GM18951 (cell line): ENCODE results near the gene TNFSF15.

ENCODE experiments used
- POLR2A ChIP-seq: IDR thresholded peaks from 4 replicates; pipeline ENCODE4 v1.6.1; 2011; ENCODE audit warnings: mild to moderate bottlenecking; ENCODE audit not compliant: insufficient read length, insufficient read depth; ENCODE audit errors: extremely low read depth
- in situ Hi-C: fragments of 300-500 bp; cut with MboI; formaldehyde crosslinking; loops from one replicate; pipeline ENCODE4 v1.12.0; 2022; ENCODE audit warnings: low sequenced_read_pairs, mixed read lengths, inconsistent platforms; ENCODE audit not compliant: unreplicated experiment

Gene TNFSF15

DNA sequence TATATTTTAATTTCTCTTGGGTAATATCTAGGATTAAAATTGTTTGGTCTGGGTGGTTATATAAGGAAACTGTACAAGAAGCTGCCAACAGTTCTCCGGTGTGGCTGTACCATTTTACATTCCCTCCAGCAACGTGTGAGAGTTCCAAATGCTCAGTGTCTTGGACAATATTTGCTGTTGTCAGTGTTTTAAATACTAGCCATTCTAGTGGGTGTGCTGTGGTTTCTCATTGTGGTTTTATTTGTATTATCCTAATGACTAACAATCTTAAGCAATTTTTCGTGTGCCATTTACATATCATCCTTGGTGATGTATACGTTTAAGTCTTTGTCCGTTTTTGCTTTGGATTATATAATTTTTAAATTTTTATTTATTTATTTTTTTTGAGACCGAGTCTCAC is 34.0 kb downstream of the TNFSF15 start:
- in situ Hi-C loops = loop anchor here (25.0 kb wide), 1 partner anchor 740 kb away; no protein-coding TSS in a partner anchor
- no peak for TF ChIP-seq POLR2A

DNA sequence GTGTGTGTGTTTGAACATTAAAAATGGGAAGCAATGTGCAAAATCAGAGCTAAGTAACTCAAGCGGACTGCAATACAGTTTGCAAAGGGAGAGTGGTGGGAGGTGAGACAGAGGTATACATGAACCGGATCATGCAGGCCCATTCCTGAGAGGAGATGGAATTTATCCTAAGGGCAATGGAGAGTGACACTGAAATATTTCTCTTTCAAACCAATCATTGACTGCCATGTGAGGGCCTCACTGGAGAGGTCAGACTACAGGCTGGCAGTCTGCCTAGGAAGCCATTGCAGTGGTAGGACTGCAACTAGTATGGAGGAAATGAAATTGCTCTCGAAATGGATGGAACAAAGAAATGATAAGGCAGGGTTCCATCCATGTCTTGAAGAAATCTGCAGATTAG is 34.8 kb downstream of the TNFSF15 start:
- in situ Hi-C loops = loop anchor here (25.0 kb wide), 1 partner anchor 741 kb away; no protein-coding TSS in a partner anchor
- no peak for TF ChIP-seq POLR2A

DNA sequence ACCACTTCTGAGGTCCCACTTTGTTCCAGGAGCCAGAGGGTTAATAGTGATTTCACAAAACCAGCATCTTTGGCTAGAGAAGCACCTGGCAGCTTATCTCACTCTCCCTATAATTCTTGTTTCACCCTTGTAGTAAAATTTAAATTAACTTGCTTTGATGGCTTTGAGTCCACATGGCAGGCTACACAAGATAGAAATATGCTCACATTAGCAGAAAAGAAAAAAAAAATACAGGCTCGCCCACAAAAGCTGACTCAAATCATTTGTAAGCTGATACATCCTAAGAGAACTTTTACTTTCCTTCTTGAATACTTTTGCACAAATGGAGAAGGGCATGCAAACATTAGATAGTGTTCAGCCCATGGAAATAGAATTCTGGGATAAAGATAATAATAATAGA is 36.2 kb downstream of the TNFSF15 start:
- TF ChIP-seq POLR2A = no peak
- in situ Hi-C loops = loop anchor here (25.0 kb wide), 1 partner anchor 743 kb away; no protein-coding TSS in a partner anchor

DNA sequence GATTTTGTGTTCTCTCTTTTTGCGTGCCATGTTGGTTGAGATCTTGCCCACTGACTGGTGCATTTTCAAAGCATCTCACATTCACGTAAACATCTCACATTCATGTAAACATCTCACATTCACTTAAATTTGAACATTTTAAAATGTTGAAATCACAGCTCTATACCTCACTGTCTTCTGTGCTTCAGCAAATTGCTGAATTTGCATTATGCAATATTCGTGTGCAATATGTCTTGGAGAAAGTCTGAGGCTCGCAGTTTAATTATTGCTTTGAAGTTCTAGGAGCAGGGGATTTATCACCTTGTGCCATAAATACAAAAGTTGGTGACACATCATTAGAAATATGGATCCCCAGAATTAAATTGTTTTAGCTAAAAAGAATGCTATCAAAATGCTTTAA is 42.6 kb downstream of the TNFSF15 start:
- in situ Hi-C loops = loop anchor here (25.0 kb wide), 1 partner anchor 749 kb away; no protein-coding TSS in a partner anchor
- TF ChIP-seq POLR2A = no peak

DNA sequence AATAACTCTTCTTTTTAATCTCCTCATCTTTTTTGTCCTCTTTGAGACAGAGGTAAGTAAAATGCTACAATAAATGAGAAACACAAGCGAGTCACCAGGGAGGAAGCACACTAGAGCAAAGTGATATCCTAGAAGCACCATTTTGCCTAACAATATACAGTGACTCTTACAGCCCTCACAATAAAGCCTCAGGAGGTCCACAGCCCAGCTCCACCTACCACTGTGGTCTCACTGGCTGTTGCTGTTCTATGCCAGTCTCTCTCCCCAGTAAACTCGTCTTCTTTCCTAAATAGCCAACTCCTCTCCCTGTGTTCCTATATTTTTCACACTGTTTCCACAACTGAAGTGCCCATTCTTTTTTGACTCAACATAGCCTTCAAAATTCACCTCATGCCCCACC is 44.3 kb downstream of the TNFSF15 start:
- in situ Hi-C loops = loop anchor here (25.0 kb wide), 1 partner anchor 751 kb away; no protein-coding TSS in a partner anchor
- no peak for TF ChIP-seq POLR2A

DNA sequence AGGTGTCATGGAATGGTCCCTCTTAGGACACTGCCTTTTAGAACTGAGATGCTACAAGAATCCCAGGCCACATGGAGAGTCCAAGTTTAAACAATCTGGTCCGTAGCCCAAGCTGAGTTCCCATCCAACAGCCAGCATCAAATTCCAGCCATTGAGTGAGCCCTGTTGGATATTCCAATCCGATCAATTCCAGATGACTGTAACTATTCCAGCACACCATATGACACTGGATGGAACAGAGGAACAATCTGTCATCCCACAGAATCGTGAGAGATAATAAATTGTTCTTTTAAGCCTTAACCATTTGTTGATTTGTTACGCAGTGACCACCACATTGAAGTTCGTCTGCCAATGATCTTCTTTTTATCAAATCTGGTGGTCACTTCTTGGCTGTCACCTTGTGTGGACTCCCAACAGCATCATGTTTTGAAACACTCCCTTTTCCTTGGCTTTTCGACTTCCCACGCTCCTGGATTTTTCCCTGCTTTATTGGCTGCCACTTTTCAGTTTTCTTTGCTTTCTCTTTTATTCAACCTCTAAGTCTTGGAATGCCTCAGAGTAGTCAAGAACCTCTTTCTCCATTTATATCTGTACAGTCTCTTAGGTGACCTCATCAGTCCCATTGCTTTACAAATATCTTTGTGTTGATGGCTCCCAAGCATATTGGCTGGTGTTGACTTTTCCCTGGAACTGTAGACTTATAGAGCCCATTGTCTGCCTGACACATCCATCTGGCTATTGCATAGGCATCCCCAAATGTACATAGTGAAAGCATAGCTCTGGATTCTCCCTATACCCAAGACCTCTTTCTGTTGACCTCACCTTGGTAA is 46.1 kb downstream of the TNFSF15 start:
- in situ Hi-C loops = loop anchor here (25.0 kb wide), 1 partner anchor 753 kb away; no protein-coding TSS in a partner anchor
- no peak for TF ChIP-seq POLR2A

DNA sequence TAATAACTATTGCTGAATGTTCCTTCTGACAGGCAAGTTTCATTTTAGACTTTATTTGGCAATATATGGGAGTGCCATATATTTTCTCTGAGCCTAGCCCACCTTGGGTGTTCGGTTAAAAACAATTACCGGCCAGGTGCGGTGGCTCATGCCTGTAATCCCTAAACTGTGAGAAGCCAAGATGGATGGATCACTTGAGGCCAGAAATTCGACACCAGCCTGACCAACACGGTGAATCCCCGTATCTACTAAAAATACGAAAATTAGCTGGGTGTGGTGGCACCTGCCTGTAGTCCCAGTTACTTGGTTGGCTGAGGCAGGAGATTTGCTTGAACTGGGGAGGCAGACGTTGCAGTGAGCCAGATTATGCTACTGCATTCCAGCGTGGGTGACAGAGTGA is 47.9 kb downstream of the TNFSF15 start:
- in situ Hi-C loops = loop anchor here (25.0 kb wide), 1 partner anchor 754 kb away; no protein-coding TSS in a partner anchor

DNA sequence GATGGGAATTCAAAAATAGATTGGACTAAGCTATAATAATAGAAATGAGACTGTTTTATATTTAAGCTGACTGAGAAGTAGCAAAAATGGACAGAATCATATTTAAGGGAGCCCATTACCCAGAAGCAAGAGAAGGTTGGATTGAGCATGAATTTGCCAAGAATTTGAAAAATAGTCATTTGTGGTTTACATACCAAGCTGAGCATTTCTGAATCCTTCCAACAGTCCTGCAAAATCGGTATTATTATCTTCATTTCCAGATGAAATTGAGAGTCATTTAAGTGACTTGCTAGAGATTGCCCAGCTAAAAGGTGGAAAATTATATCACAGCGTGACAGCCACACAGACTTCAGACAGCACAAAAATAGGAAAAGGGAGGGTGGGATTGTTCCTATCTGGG is 48.4 kb downstream of the TNFSF15 start:
- no peak for TF ChIP-seq POLR2A
- in situ Hi-C loops = loop anchor here (25.0 kb wide), 1 partner anchor 755 kb away; no protein-coding TSS in a partner anchor

More for the DNA sequence above, 47.9 kb downstream of the TNFSF15 start:
- TF ChIP-seq POLR2A = no peak

DNA sequence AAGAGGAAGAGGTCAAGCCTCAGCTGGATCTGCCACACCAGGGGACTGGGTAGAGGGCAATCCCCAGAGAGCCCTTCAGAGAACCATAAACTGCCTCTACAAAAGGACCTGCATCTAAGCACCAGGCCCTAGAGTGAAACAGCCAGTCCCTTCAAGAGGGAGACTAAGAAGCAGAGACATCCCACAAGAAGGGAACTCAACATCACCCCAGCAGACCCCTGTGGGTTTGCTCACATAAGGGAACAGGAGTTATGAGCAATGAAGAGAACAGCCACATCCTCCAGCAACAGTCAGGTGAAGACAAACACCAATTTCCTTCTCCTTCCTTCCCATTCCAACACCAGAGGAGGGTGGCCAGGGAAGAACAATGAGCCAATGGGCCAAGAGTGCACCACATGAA is 48.9 kb downstream of the TNFSF15 start:
- TF ChIP-seq POLR2A = no peak
- in situ Hi-C loops = loop anchor here (25.0 kb wide), 1 partner anchor 755 kb away; no protein-coding TSS in a partner anchor

DNA sequence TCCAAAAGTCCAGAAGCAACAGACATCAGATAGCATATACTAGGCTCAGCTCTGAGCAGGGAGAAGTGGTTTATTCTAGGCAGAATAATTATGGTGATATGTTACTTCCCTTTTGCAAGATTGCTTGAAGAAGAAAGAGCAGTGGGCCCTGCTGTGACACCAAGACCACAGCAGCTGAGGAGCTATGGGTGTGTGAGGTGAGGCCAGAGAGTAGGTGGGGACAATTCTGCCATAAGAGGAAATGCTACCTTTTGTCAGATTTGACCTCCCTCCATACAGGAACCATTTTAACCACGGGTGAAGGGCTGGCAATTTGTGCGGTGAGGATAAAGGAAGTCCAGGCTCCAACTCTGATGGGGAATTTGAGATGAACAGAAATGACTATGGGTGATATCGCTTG is 51.3 kb downstream of the TNFSF15 start:
- in situ Hi-C loops = loop anchor here (25.0 kb wide), 1 partner anchor 758 kb away; no protein-coding TSS in a partner anchor
- no peak for TF ChIP-seq POLR2A

DNA sequence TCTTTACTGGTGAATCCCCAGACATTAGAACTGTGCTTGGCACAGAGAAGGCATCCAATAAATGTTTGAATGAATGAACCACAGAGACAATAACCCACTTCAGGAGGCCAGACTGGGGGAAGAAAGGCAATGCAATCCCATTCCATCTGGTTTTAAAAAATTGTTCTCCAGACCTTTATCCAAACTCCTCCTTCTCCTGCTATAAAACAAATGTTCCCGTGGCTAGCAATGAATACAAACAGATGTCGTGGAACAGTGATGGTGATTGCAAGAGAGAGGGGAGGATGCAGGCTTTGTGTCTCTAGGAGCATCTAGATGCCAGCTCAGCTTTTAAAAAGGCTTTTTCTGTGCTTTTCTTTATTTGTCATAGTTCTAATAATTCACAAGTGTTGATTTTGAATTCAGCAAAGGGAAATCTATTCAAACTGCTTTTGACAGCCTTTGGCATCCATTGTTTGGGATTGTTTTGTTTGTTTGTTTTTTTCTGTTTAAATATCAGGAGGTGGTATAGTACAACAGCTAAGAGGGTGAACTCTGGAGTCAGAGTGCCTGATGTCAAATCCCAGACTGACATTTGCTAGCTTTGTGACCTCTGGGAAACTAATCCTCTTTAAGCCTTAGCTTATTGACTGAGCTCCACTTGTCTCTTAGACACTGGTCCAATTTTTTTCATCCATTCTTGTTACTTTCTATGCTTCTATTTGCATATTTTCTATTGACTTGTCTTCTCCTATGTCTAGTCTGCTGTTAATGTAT is 59.1 kb downstream of the TNFSF15 start:
- in situ Hi-C loops = loop anchor here (25.0 kb wide), 1 partner anchor 166 kb away; no protein-coding TSS in a partner anchor
- TF ChIP-seq POLR2A = no peak

DNA sequence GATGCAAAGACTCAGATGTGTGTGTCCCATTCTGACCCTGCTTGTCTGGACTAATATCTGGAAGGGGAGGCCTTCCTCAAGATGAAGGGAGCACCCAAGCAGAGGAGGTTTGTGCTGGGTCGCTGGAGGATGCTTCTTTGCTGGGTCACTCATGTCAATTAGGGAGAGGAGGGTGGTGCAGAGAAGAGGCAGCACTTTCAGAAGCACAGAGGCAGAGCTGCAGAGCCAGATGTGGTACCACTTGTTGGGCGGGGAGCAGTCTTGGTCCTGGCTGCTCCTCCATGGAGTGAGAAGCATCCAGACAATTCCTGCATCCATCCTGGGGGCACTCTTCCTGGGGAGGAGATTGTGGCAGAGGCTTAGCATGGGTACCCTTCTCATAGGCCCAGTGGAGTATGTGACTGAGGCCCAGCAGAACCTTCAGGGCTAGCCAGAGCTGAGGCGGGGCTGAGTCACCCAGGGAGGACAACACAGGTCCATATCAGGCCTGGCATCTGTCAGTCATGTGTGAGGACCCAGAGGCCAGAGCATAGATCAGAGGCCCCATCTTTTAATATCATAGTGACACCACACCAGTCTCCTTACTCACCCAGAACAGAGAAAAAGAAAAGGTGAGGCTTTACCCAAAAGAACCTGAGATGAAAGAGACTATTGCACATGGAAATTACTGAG is 59.8 kb downstream of the TNFSF15 start:
- in situ Hi-C loops = loop anchor here (25.0 kb wide), 1 partner anchor 166 kb away; no protein-coding TSS in a partner anchor
- TF ChIP-seq POLR2A = no peak
